OCI-M2 (cell line): ENCODE data around the gene SCYGR4.
"Not testable (repeated sequence)": the region's sequence is repeated elsewhere in the genome, so short reads cannot be mapped to it uniquely, and the experiment has no call there.

Source experiments
- DNase-seq: peaks from one replicate; lab custom pipeline; 2025; ENCODE audit not compliant: unreplicated experiment; lab: John Stamatoyannopoulos, UW

The SCYGR4 gene

DNA sequence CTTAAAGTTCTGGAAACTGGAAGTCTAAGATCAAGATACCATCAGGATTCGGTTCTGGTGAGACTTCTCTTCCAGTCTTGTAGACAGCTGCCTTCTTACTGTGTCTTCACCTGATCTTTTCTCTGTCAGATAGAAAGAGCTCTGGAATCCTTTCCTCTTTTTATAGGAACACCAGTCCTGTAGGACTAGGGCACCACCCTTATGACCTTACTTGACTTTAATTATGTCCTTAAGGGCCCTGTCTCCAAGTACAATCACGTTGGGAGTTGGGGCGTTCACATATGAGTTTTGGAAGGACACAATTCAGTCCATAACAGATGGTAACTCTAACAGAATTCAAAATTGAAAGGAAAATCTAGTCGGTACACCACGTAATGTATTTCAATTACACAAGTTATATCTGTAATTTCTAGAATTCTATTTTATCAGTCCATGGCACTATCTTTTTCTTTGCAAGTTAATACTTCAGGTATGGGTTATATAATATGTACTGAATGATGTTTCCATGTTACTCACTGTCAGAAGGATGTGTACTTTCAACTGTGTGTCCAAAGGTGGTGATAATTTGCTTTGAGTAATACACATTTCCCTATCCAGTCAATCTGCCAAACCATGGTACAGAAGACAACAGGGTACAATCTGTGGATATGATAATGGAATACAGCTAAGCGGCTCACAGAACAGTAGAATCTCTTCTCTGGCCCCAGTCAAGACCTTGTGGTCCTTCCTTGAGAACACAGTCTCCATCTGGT, 48.1 kb downstream of the SCYGR4 start:
- DNase-seq: no peak

DNA sequence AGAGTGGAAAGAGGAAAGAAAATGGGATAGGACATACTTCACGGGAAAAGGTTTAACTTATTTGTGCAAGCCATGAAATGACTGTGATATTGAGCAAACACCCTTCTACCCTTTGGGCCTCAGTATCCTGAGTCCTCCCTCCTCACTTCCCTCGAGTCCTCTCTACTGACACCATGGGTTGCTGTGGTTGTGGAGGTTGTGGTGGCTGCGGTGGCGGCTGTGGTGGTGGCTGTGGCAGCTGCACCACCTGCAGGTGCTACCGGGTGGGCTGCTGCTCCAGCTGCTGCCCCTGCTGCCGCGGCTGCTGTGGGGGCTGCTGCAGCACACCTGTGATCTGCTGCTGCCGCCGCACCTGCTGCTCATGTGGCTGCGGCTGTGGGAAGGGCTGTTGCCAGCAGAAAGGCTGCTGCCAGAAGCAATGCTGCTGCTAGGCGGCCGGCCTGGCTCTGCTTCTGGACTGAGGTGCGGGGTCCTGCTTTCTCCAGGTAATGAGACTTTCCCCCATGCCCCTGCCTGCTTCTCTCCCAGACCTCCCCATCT, 49.4 kb downstream of the SCYGR4 start, which contains the start of gene SCYGR5:
Gene SCYGR5, plus strand, starts transcription at position 174 of the 540 bp plus-strand sequence. Its CDS starts 0 bp downstream, at position 174.
- not testable (repeated sequence) for DNase-seq
